GM18951 (cell line): ENCODE data around the gene MPHOSPH10.

Experiments
- POLR2A ChIP-seq: IDR thresholded peaks from 4 replicates; pipeline ENCODE4 v1.6.1; 2011; ENCODE audit warnings: mild to moderate bottlenecking; ENCODE audit not compliant: insufficient read length, insufficient read depth; ENCODE audit errors: extremely low read depth
- in situ Hi-C: fragments of 300-500 bp; cut with MboI; formaldehyde crosslinking; loops from one replicate; pipeline ENCODE4 v1.12.0; 2022; ENCODE audit warnings: low sequenced_read_pairs, mixed read lengths, inconsistent platforms; ENCODE audit not compliant: unreplicated experiment

MPHOSPH10 gene

DNA sequence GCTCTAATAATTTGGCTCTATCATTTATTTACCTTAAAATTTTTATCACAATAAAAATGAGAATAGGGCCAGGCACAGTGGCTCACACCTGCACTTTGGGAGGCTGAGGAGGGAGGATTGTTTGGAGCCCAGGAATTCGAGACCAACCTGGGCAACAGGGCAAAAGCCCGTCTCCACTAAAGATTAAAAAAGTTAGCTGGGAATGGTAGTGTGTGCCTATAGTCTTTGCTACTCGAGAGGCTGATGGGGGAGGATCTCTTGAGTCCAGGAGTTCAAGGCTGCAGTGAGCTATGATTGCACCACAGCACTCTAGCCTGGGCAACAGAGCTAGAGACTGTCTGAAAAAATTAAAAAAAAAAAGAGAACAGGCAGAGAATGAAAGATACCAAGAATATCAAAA, 5.7 kb downstream of the MPHOSPH10 start:
- in situ Hi-C loops: no loop called here
- no peak for TF ChIP-seq POLR2A

DNA sequence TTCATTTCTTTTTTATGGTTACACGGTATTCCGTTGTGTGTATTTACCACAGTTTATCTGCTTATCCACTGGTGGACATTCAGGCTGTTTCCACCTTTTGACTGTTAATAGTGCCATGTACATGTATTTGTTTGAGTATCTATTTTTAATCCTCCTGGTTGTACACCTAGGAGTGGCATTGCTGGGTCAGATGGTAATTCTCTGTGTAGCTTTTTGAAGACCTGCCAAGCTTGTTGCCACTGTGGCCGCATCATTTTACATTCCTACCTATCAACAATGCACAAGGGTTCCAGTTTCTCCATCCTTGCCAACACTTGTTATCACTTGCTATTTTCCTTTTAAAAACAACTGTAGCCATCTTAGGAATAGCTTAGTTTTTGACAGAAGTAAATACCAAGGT, 13.3 kb downstream of the MPHOSPH10 start:
- in situ Hi-C loops: no loop called here
- TF ChIP-seq POLR2A: no peak

DNA sequence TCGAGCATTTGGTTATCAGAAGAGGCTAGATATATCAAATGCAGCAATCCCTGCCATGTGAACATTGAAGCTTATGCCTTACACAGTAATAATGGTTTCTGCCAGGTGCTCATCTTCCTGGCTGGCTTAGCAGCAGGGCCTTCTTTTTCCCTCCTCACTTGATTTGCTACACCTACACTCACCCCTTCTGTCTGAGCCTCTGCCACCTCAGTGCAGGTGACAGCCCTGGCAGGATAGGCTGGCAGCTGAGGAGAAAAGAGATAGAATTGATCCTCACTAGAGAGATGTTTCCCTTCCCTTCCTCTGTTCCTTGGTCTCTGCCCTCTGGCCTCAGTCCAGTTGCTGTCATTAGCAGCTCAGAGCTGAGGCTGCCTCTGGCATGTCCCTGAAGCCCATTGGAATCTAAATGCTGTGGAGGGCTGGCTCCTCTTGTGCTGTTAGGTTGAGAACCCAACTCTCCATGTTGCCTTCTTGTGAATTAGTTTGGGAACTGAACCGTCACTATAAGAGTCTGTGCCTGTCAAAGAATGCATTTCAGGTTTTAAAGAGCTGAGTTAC, 18.2 kb downstream of the MPHOSPH10 start:
- in situ Hi-C loops: no loop called here

DNA sequence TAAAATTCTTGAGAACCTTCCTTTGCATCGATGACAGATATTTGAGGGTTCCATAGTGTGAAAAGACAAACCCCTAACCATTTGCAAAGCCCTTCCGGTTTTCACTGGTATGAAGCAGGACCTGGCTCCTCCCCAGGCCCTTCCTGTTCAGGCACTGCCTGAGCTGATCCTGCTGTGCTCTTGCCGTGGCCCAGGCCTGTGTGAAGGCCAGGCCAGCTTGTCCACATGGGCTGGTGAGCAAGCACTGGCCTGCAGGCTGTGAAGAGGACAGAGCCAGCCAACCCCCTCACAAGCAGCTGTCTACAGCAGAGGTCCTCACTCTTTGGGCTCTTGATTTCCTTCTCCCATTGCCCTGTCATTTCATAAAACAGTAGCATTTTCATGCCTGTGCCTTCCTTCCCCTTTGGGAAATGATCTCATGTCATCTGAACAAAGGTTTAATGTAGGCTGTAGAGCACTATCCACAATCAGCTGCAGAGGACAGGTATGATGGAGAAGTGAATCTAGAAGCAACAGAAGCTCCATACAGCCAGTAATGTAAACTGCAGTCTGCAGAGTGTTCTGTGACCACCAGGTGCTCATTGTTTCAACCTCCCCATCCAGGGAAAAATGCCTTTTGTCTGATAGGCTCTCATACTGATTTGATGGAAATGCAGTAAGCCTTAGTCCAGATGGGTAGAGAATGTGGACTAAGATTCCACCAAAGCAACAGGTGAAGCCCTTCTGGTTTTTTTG, 19.8 kb downstream of the MPHOSPH10 start:
- in situ Hi-C loops: no loop called here

More for the DNA sequence above, 18.2 kb downstream of the MPHOSPH10 start:
- TF ChIP-seq POLR2A: no peak

DNA sequence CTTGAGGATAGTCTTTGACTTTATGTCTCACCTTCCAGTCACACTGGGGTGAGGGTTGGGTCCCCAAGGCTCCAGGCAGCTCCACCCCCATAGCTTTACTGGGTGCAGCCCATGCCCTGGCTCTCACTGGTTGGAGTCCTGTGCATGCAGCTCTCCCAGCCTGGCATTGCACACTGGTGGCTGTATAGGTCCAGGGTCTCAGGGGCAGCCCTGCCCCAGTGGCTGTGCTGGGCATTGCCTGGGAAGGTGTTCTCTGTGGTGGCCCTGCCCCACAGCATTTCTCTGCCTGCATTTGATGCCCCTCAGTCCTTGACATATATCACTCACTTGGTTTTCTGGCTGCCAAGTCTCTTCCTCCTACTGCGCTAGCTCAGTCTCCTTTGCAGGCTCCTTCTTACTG, 21.2 kb downstream of the MPHOSPH10 start:
- in situ Hi-C loops: no loop called here
- TF ChIP-seq POLR2A: no peak

More for the DNA sequence above, 19.8 kb downstream of the MPHOSPH10 start:
- TF ChIP-seq POLR2A: no peak

DNA sequence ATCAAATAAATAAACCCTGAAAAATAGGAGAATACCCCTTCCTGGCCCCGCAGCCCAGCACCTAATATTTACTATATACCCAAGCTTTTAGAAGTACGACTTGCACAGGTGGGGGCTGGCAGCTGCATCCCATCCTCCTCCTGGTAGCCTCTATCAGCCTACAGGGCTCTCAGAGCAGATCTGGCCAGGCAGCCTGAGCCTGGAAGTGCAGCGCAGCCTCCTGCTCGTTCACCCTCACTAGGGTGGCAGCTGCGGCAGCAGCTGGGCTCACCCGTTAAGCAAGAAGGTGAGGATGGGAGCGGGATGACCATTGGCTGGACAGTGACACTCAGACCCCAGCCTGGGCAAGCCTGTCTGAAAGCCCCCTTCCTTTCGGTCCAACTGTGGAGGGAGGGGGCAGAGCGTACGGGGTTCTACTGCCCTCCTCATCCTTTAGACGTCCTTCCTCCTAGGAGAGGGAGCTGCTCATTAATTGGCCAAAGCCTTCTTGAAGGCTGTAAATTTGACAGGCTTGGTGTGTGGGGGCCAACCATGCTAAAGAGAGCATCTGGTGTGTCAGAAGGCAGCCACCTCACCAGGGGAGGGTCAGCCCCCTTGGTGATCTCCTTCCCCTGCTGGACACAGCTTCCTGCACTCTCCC, 23.3 kb downstream of the MPHOSPH10 start:
- no peak for TF ChIP-seq POLR2A
- in situ Hi-C loops: no loop called here

GRCh38 chr2:71154279-71154678, 23.8 kb downstream of the MPHOSPH10 start:
- TF ChIP-seq POLR2A: no peak
- in situ Hi-C loops: no loop called here

GRCh38 chr2:71154798-71155197, 24.4 kb downstream of the MPHOSPH10 start:
- no peak for TF ChIP-seq POLR2A
- in situ Hi-C loops: no loop called here

- in situ Hi-C loops: no loop called here
- no peak for TF ChIP-seq POLR2A
These were observed 25.4 kb downstream of the MPHOSPH10 start for GRCh38 chr2:71155846-71156245.

- in situ Hi-C loops: no loop called here
- TF ChIP-seq POLR2A: no peak
These were observed 26.1 kb downstream of the MPHOSPH10 start for GRCh38 chr2:71156573-71156972.

- no peak for TF ChIP-seq POLR2A
- in situ Hi-C loops: no loop called here
These were observed 26.8 kb downstream of the MPHOSPH10 start for GRCh38 chr2:71157124-71157793.

GRCh38 chr2:71166812-71167211, 36.4 kb downstream of the MPHOSPH10 start:
- in situ Hi-C loops: no loop called here
- TF ChIP-seq POLR2A: no peak

DNA sequence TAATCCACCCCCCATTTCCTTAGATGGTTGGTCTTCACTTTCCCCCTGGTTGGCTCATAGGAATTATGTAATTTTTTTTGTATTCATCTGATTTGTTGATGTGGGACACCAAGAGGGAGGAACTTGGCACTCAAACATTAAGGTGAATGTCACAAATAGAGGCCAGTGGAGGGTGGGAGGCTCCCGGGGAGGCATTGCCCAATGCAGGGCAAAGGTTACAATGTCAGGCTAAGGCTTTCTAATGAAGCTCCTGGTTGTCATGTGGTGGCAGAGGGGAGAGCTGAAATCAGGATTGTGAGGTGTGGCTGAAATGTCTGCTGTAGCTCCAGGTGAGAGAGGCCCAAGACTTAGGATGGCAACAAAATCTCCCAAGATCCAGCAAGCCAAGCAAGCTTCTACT, 42.7 kb downstream of the MPHOSPH10 start:
- in situ Hi-C loops: no loop called here
- TF ChIP-seq POLR2A: no peak
